Tibial artery (tissue), 4 donors: ENCODE results near the gene HDAC10.

Source experiments
- DNase-seq, 2 donors: peaks; one replicate each; pipeline ENCODE4 v3.0.0-alpha.2; 2019
- H3K27ac ChIP-seq, 2 donors: fragments of 200-600 bp; sonication (generic) in 1 of 2; 1 replicate in 1 of 2; 2 replicates in 1 of 2; pipeline ENCODE4 v1.5.1; 2018 to 2019; ENCODE audit warnings: mild to moderate bottlenecking in 1 of 2
- H3K27me3 ChIP-seq, 2 donors: fragments of 200-600 bp; sonication (generic) in 1 of 2; one replicate each; pipeline versions ENCODE4 v1.5.1 to v1.6.0; 2016 to 2019
- H3K36me3 ChIP-seq, 3 donors: fragments of 200-600 bp; sonication (generic) in 2 of 3; one replicate each; pipeline ENCODE4 v1.5.1; 2016 to 2019; ENCODE audit warnings: mild to moderate bottlenecking in 2 of 3
- H3K4me1 ChIP-seq, 4 donors: fragments of 200-600 bp; sonication (generic) in 2 of 4; 1 replicate in 3 of 4; 2 replicates in 1 of 4; pipeline ENCODE4 v1.5.1; 2016 to 2019
- H3K4me3 ChIP-seq, 2 donors: fragments of 200-600 bp; sonication (generic) in 1 of 2; 1 replicate in 1 of 2; 2 replicates in 1 of 2; pipeline ENCODE4 v1.5.1; 2018 to 2019; ENCODE audit warnings: mild to moderate bottlenecking in 2 of 2
- H3K9me3 ChIP-seq, 3 donors: fragments of 200-600 bp; sonication (generic) in 1 of 3; one replicate each; pipeline ENCODE4 v1.5.1; 2016 to 2019
- intact Hi-C: fragments of 100-400 bp; cut with DNase I; formaldehyde crosslinking; loops from one replicate; pipeline ENCODE4 v1.15.0; 2023; ENCODE audit warnings: low total_unique reads
- TF ChIP-seq, protein P1 (sequence below), 2 experiments: fragments of 200-600 bp in 1 of 2; fragments of 450-650 bp in 1 of 2; IDR thresholded peaks; one replicate each; pipeline ENCODE4 v1.5.1; 2017 to 2019; ENCODE audit warnings: antibody characterized with exemption in 2 of 2, mild to moderate bottlenecking in 1 of 2, moderate library complexity in 1 of 2

The HDAC10 gene

DNA sequence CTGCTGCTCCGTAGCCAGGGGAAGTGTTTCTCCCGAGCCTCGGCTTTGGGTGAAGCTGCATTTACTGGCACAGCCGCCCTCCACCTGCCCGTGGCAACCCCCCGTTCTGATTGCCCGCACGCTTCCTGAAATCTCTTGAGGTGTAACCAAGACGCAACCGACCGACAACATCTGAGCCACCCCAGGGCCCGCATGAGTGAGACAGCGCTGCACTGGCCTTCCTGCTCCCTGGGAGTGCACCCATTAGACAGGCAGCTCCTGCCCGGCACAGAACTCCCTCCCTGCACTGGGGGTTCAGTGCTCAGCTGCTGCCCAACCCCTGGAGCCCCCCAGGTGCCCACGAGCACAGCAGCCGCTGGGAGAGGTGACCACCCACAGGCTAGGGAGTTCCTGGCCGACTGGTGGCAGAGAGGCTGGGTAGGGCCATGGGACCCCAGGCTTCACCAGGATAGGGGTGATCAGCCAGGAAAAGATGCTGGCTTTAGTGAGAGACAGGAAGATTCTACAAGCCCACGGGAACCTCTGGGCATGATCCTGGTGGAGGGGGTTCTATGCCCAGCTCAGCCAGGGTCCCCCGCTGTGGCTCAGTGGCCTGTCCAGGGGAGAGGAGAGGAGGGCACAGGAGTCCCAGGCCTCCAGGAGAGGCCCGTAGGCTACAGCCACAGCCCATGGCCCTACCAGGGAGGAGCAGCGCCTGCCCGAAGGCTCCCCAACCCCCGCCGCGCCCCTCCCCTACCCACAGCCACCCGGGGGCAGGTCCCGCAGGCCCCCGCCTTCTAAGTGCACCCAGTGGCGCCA lies 41.8 kb upstream of the HDAC10 start:
- H3K9me3 ChIP-seq: no peaks in the 10 kb centered on the region

DNA sequence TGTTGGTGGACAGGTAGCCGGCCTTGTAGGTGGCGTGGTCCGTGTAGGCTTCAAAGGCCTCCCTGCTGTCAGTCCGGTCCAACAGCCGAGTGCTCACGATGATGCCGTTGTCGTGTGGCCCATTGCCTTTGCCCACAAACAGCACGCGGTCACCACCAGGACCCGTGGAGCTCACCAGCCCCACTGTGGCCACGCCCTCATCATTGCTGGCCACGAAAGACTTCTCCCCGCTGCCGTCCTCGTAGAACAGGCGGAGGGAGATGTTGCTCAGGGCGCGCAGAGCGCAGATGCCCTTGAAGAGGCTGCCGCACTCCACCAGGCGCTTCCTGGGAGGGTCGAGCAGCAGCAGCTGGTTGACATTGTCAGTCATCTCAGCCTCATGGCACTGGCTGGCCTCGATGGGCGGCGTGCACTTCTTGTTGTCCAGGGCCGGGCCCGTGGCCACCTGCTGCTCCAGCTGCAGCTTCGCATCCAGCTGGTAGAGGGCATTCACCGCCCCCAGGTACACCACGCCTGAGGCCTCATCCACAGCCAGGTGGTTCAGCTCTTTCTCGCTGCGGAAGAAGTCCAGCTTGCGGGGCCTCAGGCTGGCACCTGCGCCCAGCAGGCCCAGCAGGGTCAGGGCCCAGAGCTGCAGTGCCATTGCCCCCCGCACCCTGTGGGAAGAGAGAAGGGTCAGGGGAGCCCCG lies 39.0 kb upstream of the HDAC10 start:
- DNase-seq: no peak
- no peak overlapping the region for H3K27ac ChIP-seq
- intact Hi-C loops: no loop called here
- H3K27me3 ChIP-seq: no peaks in the 10 kb centered on the region
- TF ChIP-seq, protein P1, sequence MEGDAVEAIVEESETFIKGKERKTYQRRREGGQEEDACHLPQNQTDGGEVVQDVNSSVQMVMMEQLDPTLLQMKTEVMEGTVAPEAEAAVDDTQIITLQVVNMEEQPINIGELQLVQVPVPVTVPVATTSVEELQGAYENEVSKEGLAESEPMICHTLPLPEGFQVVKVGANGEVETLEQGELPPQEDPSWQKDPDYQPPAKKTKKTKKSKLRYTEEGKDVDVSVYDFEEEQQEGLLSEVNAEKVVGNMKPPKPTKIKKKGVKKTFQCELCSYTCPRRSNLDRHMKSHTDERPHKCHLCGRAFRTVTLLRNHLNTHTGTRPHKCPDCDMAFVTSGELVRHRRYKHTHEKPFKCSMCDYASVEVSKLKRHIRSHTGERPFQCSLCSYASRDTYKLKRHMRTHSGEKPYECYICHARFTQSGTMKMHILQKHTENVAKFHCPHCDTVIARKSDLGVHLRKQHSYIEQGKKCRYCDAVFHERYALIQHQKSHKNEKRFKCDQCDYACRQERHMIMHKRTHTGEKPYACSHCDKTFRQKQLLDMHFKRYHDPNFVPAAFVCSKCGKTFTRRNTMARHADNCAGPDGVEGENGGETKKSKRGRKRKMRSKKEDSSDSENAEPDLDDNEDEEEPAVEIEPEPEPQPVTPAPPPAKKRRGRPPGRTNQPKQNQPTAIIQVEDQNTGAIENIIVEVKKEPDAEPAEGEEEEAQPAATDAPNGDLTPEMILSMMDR (IDR thresholded peaks at IDR 0.05): no peak
- peaks cover 47 to 60% (median 53%) of the 10 kb centered on the region in 3 donors for H3K36me3 ChIP-seq
- peaks cover 10 to 65% (median 37%) of the 10 kb centered on the region in 4 donors for H3K4me1 ChIP-seq
- no peak overlapping the region for H3K4me3 ChIP-seq
- no peaks in the 10 kb centered on the region for H3K9me3 ChIP-seq

More for the DNA sequence above, 41.8 kb upstream of the HDAC10 start:
- peaks cover 24 to 35% (median 29%) of the 10 kb centered on the region in 3 donors for H3K36me3 ChIP-seq
- DNase-seq: no peak
- TF ChIP-seq, protein P1 (IDR thresholded peaks at IDR 0.05): no peak
- intact Hi-C loops: loop anchor here (2.0 kb wide), 1 partner anchor 14 kb away; the partner anchor contains the start of gene PLXNB2
- H3K27me3 ChIP-seq: no peaks in the 10 kb centered on the region
- H3K4me1 ChIP-seq: peaks cover 10 to 87% (median 57%) of the 10 kb centered on the region in 4 donors
- peak overlapping the region; percentile 28 to 45 for H3K4me3 ChIP-seq
- peak overlapping the region; percentile 86 to 91 for H3K27ac ChIP-seq

DNA sequence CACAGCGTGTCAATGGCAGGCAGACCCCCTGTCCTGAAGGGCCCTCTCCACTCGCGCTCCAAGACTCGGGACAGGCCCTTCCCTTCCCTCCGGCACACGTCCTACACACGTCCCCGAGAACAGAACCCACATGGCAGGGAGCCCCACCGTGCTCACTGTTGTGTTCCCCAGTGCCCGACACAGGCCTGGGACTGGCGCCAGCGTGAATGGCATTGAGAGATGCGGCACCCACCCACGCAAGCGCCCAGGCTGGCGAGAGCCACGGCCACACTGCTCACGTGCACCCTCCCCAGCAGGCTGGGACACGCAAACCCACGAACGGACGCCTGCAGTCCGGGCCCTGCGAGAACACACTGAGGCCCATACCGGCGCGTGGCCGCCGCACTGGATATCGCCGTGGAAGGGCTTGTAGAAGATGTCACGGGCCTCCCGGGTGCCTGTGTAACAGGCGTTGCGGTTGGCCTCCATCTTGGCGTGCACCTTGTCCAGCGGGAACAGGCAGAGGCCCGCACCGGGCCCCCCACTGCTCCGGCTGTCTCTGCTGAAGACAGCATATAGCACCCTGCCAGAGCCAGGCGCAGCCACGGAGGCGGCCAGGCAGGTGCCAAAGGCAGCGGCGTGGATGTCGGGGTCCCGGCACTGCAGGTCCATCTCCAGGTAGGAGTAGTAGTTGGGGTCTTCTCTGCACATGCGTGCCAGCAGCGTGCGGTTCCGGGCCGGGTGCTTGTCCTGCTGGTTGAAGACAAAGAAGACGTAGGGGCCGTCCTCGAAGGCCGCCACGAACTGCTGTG lies 38.3 kb upstream of the HDAC10 start:
- no peaks in the 10 kb centered on the region for H3K9me3 ChIP-seq
- peaks cover 49 to 68% (median 59%) of the 10 kb centered on the region in 3 donors for H3K36me3 ChIP-seq
- H3K27ac ChIP-seq: no peak overlapping the region
- no peak for DNase-seq
- TF ChIP-seq, protein P1 (IDR thresholded peaks at IDR 0.05): no peak
- no peaks in the 10 kb centered on the region for H3K27me3 ChIP-seq
- intact Hi-C loops: no loop called here
- no peak overlapping the region for H3K4me3 ChIP-seq
- H3K4me1 ChIP-seq: peaks cover 10 to 58% (median 31%) of the 10 kb centered on the region in 4 donors

DNA sequence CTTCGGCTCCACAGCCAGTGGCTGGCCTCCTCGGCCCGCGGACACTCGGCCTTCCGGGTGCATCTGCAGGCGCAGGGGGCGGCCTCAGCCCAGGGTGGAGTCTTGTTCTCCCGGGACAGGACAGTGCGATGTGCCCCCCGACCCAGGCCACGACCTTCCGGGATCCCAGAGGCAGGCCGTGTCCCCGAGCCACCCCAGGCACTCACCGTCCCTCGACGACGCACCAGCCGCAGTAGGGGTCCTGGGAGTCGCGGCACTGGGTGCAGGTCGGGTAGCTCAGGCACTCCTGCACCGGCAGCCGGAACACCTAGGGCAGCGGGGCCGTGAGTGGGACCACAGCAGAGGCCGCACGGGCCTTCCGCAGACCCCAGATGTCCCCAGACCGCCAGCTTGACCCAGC lies 36.7 kb upstream of the HDAC10 start:
- Histone ChIP-seq H3K4me3 (no peak overlapping the region), H3K4me1 (peaks cover 2 to 46% (median 15%) of the 10 kb centered on the region in 4 donors), H3K27ac (no peak overlapping the region), H3K27me3 (no peaks in the 10 kb centered on the region), H3K9me3 (no peaks in the 10 kb centered on the region), H3K36me3 (peaks cover 65 to 84% (median 75%) of the 10 kb centered on the region in 3 donors)
- DNase-seq: no peak
- intact Hi-C loops: no loop called here
- TF ChIP-seq, protein P1 (IDR thresholded peaks at IDR 0.05): no peak

DNA sequence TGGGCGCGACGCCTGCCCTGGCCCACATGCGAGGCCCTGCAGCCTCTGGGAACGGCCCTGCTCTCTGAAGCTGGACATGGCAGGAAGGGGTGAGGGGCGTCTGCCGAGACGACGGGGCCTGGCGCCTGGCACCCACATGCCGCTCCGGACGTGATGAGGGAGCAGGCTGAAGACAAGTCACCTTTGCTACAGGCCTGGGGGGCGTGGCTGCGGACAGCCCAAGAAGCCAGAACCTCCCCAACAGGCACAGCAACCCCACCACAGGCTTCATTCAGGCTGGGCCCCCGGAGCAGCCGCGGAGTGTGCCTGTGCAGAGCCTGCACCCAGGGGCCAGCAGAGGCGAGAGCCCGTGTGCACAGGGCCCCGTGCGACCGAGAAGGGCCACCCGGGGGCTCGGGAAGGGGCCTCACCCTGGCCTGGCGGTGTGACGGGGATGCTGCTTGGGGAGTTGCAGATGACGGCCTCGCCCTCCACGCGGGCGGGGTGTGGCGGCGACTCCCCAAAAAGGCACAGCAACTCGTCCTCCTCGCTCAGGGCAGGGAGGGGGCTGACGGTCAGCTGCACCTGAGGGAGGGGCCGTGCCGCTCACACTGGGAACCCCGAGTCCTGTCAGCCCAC lies 35.7 kb upstream of the HDAC10 start:
- Histone ChIP-seq H3K4me1 (peaks cover 0 to 48% (median 7%) of the 10 kb centered on the region in 4 donors), H3K36me3 (peaks cover 75 to 93% (median 84%) of the 10 kb centered on the region in 3 donors), H3K4me3 (no peak overlapping the region), H3K9me3 (no peaks in the 10 kb centered on the region), H3K27me3 (no peaks in the 10 kb centered on the region), H3K27ac (no peak overlapping the region)
- no peak for DNase-seq
- TF ChIP-seq, protein P1 (IDR thresholded peaks at IDR 0.05): no peak
- intact Hi-C loops: no loop called here
